PC-9 (cell line): ENCODE data around the gene PITRM1.

ENCODE experiments used
- EZH2 ChIP-seq: fragments of 200-600 bp; sonication (generic); IDR thresholded peaks from 2 replicates; pipeline ENCODE4 v1.8.0; 2017; ENCODE audit warnings: antibody characterized with exemption, low read depth
- TF ChIP-seq, protein P1 (sequence below): fragments of 200-600 bp; sonication (generic); conservative IDR thresholded peaks from 2 replicates; pipeline ENCODE4 v1.6.1; 2017; ENCODE audit warnings: mixed run types, antibody characterized with exemption, mild to moderate bottlenecking, moderate library complexity

DNA sequence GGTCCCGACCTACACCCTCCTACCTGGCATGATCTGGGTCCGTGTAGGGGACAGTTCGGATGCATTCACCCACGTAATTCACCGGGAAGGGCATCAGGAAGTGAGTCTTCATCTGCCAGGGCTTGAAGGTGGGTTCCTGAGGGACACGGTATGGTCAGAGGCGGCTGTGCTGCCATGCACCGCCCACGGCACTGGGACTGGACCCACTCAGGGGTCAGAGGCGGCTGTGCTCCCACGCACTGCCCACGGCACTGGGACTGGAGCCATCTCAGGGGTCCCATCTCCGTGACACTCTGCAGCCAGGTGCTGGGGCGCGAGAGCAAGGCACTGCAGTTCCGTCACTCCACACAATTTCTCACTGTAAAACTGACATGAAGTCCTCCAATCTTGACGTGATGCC is 29.2 kb downstream of the PITRM1 start:
- TF ChIP-seq, protein P1, sequence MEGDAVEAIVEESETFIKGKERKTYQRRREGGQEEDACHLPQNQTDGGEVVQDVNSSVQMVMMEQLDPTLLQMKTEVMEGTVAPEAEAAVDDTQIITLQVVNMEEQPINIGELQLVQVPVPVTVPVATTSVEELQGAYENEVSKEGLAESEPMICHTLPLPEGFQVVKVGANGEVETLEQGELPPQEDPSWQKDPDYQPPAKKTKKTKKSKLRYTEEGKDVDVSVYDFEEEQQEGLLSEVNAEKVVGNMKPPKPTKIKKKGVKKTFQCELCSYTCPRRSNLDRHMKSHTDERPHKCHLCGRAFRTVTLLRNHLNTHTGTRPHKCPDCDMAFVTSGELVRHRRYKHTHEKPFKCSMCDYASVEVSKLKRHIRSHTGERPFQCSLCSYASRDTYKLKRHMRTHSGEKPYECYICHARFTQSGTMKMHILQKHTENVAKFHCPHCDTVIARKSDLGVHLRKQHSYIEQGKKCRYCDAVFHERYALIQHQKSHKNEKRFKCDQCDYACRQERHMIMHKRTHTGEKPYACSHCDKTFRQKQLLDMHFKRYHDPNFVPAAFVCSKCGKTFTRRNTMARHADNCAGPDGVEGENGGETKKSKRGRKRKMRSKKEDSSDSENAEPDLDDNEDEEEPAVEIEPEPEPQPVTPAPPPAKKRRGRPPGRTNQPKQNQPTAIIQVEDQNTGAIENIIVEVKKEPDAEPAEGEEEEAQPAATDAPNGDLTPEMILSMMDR: no peak
- TF ChIP-seq EZH2: no peak
